DND-41 (cell line): ENCODE data around the gene SFXN4.

Experiments
- EZH2 ChIP-seq: IDR thresholded peaks from 3 replicates; pipeline ENCODE4 v1.6.1; 2012; ENCODE audit warnings: borderline replicate concordance, low read depth, mild to moderate bottlenecking, moderate library complexity, low read length, inconsistent platforms; ENCODE audit not compliant: severe bottlenecking
- TF ChIP-seq, protein P1 (sequence below): IDR thresholded peaks from 2 replicates; pipeline ENCODE4 v1.5.1; 2012; ENCODE audit warnings: borderline replicate concordance, low read length, moderate library complexity, mild to moderate bottlenecking; ENCODE audit not compliant: poor library complexity, severe bottlenecking; ENCODE audit errors: extremely low read depth

GRCh38 chr10:119125942-119126341 lies 39.6 kb downstream of the SFXN4 start:
- TF ChIP-seq, protein P1, sequence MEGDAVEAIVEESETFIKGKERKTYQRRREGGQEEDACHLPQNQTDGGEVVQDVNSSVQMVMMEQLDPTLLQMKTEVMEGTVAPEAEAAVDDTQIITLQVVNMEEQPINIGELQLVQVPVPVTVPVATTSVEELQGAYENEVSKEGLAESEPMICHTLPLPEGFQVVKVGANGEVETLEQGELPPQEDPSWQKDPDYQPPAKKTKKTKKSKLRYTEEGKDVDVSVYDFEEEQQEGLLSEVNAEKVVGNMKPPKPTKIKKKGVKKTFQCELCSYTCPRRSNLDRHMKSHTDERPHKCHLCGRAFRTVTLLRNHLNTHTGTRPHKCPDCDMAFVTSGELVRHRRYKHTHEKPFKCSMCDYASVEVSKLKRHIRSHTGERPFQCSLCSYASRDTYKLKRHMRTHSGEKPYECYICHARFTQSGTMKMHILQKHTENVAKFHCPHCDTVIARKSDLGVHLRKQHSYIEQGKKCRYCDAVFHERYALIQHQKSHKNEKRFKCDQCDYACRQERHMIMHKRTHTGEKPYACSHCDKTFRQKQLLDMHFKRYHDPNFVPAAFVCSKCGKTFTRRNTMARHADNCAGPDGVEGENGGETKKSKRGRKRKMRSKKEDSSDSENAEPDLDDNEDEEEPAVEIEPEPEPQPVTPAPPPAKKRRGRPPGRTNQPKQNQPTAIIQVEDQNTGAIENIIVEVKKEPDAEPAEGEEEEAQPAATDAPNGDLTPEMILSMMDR: no peak
- TF ChIP-seq EZH2: no peak
